ENCODE measurements around the gene CFAP97D1. TPM values are rescaled to one million over a fixed set of nuclear protein-coding genes. Genes with fewer than 3 reads are reported as not detected.

The CFAP97D1 gene
- total and polyA plus RNA-seq, 10 of the 15 experiments (the other 5 are each of a cell fraction or from before 2014, with no cell fraction given): 0.13 TPM; not detected in 9

DNA sequence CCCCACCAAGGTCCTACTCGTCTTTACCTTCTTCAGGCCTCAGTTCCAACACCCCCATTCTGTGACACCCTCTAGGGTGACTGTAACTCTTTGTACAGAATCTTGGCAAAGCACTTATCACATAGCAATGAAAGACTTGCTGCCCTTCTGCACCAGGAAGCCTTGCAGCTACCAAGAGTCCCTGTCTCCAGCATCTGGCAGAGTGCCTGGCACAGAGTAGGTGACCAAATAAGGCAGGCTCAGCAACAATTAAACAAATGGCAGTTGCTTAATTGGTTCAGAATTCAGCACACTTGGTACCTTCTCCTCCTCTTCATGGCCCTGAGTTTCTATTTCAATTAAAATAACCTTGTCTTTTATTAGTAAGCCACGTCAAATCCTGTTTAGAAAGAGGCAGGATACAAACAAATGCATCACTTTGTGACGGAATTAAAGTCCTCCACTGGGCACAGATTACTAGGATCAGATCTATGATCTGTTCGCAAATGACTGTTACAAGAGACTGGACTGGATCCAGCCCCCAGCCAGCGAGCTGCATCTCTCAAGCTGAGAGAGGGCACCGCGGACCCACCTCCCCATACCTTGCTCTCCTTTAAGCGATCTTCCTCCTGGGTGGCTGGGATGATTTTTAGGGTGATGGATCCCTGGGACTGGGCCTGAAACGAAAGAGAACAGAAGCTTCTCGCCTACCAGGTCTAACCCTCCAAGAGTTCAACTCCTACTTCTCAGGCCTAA lies 43.3 kb downstream of the CFAP97D1 start:
- ChIA-PET POLR2A (no interaction called here), SMC1A (ENCODE audit: uncharacterized antibody, unreplicated experiment) (no interaction called here), CTCF (no interaction called here), RAD21 (ENCODE audit: unreplicated experiment) (interaction anchor here (1.0 kb wide), 1 partner anchor 20 kb away, joined by 3 read pairs; no protein-coding TSS in a partner anchor)
- Histone ChIP-seq H3K4me1 (ENCODE audit: control insufficient read depth, insufficient read depth, low read length) (no peaks in the 10 kb centered on the region), H4K20me1 (ENCODE audit: control insufficient read depth, insufficient read depth) (no peaks in the 10 kb centered on the region), H2AFZ (ENCODE audit: control insufficient read depth, low read depth, low read length) (no peak overlapping the region), H3K36me3 (ENCODE audit: control insufficient read depth in 2 of 2, insufficient read depth in 2 of 2, low read length in 1 of 2) (no peaks in the 10 kb centered on the region), H3K9ac (ENCODE audit: control insufficient read depth, insufficient read depth, low read length) (no peak overlapping the region), H3K9me3 (replicated peaks; ENCODE audit: control insufficient read depth, insufficient read depth, low read length) (no peaks in the 10 kb centered on the region), H3K4me2 (ENCODE audit: control insufficient read depth, insufficient read depth) (no peak overlapping the region), H3K27ac (ENCODE audit: control insufficient read depth, insufficient read depth) (no peak overlapping the region), H3K79me2 (ENCODE audit: control insufficient read depth, insufficient read depth, low read length) (no peaks in the 10 kb centered on the region), H3K4me3 (no peak overlapping the region), H3K27me3 (replicated peaks in 1 of 2; ENCODE audit: control insufficient read depth in 2 of 2, insufficient read depth in 2 of 2, low read length in 1 of 2) (no peaks in the 10 kb centered on the region; a peak in 1 of 4 replicates)
- DNase-seq (ENCODE audit: low read depth, low spot score) (no peak), FAIRE-seq (no peak), ATAC-seq (no peak)
- in situ Hi-C loops (cut with MboI): no loop called here
- intact Hi-C loops (cut with micrococcal nuclease; ENCODE audit: unreplicated experiment): no loop called here
- no peak for TF ChIP-seq NFYB (IDR thresholded peaks at IDR 0.05; ENCODE audit: insufficient read depth, low read depth, low read length)
- TF ChIP-seq TCF3 (IDR thresholded peaks at IDR 0.05; ENCODE audit: borderline replicate concordance, insufficient read depth, low read depth, low read length): no peak
- no TSS peak for BruUV-seq (replicated peaks)
- WGBS (ENCODE audit: insufficient coverage, insufficient replicate concordance, low lambda C conversion rate, missing lambda C conversion rate): 39% methylated on average over 10 of the region's 10 CpGs

DNA sequence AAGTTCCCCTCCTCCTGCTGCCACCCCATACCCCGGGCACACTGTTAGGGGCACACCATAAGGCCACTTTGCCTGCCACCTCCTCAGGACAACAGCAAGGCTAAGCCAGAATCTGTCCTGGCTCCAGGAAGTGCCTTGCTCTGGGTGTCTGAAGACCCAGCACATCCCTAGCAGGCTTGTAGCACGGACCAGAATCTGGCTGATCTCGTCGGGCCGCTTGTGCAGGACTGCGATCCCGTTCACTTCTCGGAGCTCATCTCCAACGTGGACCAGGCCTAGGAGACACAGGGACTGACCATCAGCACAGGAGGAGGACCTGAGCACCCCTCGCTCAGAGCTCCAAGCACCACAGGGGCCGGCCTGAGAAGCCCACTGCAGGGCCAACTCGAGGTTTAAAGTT lies 45.3 kb downstream of the CFAP97D1 start:
- in situ Hi-C loops (cut with MboI) (no loop called here), intact Hi-C loops (cut with micrococcal nuclease; ENCODE audit: unreplicated experiment) (no loop called here)
- H3K79me2 ChIP-seq (ENCODE audit: control insufficient read depth, insufficient read depth, low read length): no peaks in the 10 kb centered on the region
- no peak for DNase-seq (ENCODE audit: low read depth, low spot score)
- no peak overlapping the region for H3K27ac ChIP-seq (ENCODE audit: control insufficient read depth, insufficient read depth)
- CTCF ChIA-PET: interaction anchor here (1.9 kb wide), 1 partner anchor 21 kb away, joined by 4 read pairs; no protein-coding TSS in a partner anchor
- H3K27me3 ChIP-seq (replicated peaks in 1 of 2; ENCODE audit: control insufficient read depth in 2 of 2, insufficient read depth in 2 of 2, low read length in 1 of 2): no peaks in the 10 kb centered on the region; a peak in 1 of 4 replicates
- FAIRE-seq: no peak
- no peak for TF ChIP-seq IRF4 (IDR thresholded peaks at IDR 0.05; ENCODE audit: low read depth, low read length)
- no peak for TF ChIP-seq NR2F1 (conservative IDR thresholded peaks at IDR 0.05)
- no peak for TF ChIP-seq FOXM1 (IDR thresholded peaks at IDR 0.05; ENCODE audit: low read depth, low read length)
- TF ChIP-seq ASH2L (IDR thresholded peaks at IDR 0.05; ENCODE audit: borderline replicate concordance, low read depth): no peak
- TF ChIP-seq CHD4 (IDR thresholded peaks at IDR 0.05): no peak
- no peak for TF ChIP-seq ZNF24 (IDR thresholded peaks at IDR 0.05)
- TF ChIP-seq BHLHE40 (IDR thresholded peaks at IDR 0.05; ENCODE audit: borderline replicate concordance in 1 of 2, low read depth in 2 of 2, low read length in 1 of 2): no peak
- H3K9ac ChIP-seq (ENCODE audit: control insufficient read depth, insufficient read depth, low read length): no peak overlapping the region
- no peaks in the 10 kb centered on the region for H3K4me1 ChIP-seq (ENCODE audit: control insufficient read depth, insufficient read depth, low read length)
- POLR2A ChIA-PET: no interaction called here
- H4K20me1 ChIP-seq (ENCODE audit: control insufficient read depth, insufficient read depth): no peaks in the 10 kb centered on the region
- H3K9me3 ChIP-seq (replicated peaks; ENCODE audit: control insufficient read depth, insufficient read depth, low read length): no peaks in the 10 kb centered on the region
- no peak for ATAC-seq
- SMC1A ChIA-PET (ENCODE audit: uncharacterized antibody, unreplicated experiment): no interaction called here
- WGBS (ENCODE audit: insufficient coverage, insufficient replicate concordance, low lambda C conversion rate, missing lambda C conversion rate): 39% methylated on average over 12 of the region's 12 CpGs
- RAD21 ChIA-PET (ENCODE audit: unreplicated experiment): no interaction called here
- no peak overlapping the region for H3K4me2 ChIP-seq (ENCODE audit: control insufficient read depth, insufficient read depth)
- BruUV-seq (replicated peaks): no TSS peak
- H2AFZ ChIP-seq (ENCODE audit: control insufficient read depth, low read depth, low read length): no peak overlapping the region
- no peaks in the 10 kb centered on the region for H3K36me3 ChIP-seq (ENCODE audit: control insufficient read depth in 2 of 2, insufficient read depth in 2 of 2, low read length in 1 of 2)
- H3K4me3 ChIP-seq: no peak overlapping the region

All from GM12878 (cell line).